RPMI8226 (cell line): Measurements from ENCODE around the gene B4GALNT1.
"Not testable (repeated sequence)": the region's sequence is repeated elsewhere in the genome, so short reads cannot be mapped to it uniquely, and the experiment has no call there.

ENCODE experiments used
- DNase-seq: peaks from one replicate; pipeline ENCODE4 v3.0.0-alpha.2; 2015

Gene B4GALNT1

DNA sequence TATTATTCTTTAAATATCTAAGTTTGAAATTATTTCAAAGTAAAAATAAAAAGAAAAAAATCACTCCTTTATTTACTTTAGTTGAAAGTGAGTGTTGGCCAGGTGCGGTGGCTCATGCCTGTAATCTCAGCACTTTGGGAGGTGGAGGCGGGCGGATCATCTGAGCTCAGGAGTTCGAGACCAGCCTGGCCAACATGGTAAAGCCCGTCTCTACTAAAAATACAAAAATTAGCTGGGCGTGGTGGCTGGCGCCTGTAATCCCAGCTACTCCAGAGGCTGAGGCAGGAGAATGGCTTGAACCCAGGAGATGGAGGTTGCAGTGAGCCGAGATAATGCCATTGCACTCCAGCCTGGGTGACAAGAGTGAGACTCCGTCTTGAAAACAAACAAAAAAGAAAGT lies 3.7 kb upstream of the B4GALNT1 start:
- not testable (repeated sequence) for DNase-seq

DNA sequence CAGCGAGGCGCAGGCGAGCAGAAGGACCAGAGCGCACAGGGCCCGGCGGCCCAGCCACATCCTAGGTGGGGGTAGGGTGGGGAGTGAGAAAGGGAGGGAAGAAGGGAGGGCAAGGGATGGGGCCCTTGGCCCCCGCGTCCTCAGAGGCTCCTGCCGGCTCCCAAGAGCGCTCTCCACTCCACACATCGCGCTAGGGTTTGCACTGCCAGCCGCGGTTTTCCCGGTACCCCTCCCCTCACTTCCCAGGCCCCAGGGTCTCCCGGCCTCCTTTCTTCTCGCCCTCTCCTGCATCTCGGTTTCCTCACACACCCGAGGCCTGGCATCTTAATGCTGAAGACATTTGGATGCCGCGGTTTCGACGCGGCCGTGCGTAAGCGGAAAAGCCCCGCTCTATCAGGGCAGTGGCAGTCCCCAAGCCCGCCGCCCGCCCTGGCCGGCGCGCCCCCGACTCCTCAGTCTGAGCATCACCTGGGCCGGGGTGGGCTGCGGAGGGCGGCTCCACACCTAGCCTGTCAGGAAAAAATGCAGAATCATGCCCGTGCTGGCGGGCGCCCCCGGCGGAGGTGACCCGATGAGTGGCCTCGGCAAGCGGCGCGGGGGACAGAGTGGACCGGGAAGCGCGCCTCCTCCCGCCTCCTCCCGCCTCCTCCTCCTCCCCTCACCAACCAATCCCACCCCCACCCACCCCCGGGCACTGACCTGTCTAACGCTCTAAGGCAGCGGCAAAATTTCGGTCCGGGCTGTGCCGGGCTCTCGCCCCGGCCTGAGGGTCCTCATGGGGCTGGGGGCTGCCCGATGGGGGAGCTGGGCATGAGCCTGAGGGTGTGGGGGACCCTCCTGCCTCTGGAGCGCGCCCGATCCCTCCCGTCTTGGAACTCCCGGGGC lies 686 bp downstream of the B4GALNT1 start:
- peak; percentile 41 for DNase-seq

GRCh38 chr12:57631566-57632072 lies 1.4 kb downstream of the B4GALNT1 start:
- DNase-seq: no peak

GRCh38 chr12:57630891-57631433 lies 2.0 kb downstream of the B4GALNT1 start:
- no peak for DNase-seq

DNA sequence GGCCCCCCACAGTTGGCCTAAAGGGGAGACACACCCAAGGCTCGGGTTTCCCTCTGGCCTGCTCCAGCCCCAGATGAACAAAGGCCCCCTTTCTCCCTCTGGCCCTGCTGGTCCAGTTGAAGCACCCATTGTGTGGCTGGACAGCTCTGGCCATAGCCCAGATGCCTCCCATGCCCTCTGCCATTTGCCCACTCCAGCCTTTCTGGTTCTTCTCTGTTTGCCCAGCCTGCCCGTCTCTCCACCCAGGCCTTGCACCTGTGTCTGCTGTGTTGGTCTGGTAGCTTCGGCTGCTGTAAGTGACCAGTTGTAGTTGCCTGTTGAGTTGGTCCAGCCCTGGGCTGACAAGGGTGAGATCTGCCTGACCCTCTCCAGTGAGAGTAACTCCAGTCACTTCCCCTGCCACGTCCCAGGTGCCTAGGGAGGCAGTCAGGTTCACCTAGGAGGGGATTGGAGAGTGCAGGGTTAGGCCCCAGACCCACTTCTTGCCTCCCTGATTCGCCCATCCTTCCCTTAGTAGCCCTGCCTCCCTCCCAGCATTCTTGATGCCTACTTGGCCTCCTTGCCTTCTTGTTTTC lies 3.0 kb downstream of the B4GALNT1 start:
- DNase-seq: no peak

DNA sequence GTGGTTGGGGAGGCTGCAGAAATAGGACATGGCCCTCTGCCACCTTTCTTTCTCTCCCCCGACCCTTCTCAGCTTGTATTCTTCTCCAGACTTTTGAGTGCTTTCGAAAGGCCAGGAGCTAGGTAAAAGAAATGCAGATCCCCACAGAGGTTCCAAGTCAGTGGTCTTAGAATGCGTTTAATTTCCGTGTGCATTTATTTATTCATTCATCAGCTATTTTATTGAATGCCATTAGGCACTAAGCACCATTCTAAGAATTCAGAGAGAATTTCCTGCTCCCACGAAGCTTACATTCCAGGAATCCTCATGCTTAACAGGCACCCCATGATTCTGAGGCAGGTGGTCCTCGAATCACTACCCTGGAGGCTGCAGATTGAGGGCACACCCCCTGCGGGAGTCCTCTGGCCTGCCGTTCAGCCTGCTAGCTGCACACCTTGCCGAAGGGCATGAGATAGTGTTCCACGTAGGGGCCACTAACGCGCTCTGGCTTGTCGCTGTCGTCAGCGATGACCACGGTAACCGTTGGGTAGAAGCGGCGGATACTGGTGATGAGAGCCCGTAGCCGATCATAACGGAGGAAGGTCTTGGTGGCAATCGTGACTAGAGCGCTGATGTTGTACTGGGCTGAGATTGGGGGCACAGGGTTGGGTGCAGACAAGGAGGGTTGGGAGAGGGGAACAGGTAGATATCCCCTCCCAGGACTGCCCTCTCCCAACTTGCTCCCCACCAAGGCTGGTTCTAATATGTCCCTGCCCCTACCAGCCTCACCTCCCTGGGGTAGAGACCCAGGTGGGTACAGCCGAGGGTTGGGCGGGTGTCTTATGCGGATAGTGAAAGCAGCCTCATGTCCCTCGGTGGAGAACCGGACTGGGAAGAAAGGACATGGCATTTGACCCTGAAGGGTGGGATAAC lies 4.5 kb downstream of the B4GALNT1 start:
- no peak for DNase-seq

DNA sequence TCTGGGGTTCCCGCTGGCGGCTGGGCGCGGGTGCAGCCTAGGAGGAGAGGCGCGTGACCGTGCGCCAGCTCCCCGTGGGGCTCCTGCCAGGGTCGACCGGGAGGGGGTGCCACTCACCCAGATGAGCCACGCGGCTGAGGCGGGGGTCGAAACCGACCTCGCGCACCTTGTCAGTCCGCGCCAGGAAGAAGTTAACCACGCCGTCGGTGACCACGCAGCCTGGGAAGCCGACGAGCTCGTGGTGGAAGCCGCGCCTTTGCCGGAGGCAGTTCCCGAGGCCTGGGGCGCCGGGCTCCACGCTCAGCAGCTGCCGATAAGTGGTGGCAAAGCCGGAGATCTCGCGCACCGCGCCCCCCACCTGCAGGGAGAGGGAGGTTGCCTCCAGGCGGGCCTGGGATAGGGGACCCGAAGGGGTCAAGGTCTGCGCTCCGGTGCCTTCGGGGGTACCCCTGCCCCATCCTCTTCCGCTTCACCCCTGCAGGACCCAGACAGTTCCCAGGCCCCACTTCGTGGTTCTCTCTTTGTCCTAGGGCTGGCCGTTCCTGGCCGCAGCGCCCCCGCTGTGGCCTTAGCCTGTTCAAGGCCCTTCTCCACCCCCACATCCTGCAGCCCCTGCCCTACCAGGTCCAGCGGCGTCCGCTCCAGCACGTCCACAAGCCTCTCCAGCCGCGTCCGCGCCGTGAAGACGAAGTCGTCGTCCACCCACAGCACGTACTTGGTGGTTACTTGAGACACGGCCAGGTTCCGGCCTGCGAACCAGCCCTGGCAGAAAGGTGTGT lies 5.3 kb downstream of the B4GALNT1 start:
- no peak for DNase-seq

GRCh38 chr12:57626921-57627445 lies 6.0 kb downstream of the B4GALNT1 start:
- no peak for DNase-seq

DNA sequence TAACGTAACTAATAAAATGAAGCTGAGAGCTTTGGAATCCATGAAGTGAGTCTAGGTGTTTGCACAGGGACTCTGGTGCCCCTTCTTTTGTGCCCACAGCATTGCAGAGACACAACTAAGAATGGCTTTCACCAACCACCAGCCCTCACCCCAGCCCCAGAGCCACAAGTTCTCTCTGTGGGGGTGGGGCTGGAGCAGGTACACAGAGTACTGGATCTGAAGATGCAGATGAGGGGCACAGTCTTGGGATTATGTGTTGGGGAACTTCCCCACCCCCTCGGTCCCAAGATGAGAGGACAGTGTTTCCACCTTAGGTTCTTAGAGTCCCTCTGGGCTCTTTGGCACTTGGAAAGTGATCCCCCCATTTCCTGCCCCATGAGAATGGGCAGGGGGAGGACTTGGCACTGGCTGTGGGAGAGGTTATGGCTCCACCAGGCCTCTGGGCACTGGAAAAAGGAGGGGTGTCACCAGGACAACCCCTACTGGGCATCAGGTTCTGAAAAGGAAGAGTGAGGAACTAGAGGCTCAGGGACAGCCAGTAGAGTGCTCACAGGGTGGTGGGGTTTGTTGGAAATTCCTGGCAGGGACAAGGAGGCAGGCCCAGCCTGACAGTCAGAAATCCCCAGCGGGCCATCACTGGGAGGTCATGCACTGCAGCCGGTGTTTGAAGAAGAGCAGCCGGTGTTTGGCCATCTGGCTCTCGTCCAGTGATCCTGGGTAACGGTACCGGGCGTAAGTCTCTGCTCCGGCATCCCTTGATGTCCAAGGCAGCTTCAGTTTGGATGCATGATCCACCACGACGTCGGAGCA lies 6.7 kb downstream of the B4GALNT1 start:
- DNase-seq: no peak

GRCh38 chr12:57625261-57626032 lies 7.6 kb downstream of the B4GALNT1 start:
- DNase-seq: no peak

GRCh38 chr12:57624441-57625220 lies 8.4 kb downstream of the B4GALNT1 start:
- DNase-seq: no peak

- no peak for DNase-seq
Measured at GRCh38 chr12:57623811-57624390, 9.1 kb downstream of the B4GALNT1 start.

DNA sequence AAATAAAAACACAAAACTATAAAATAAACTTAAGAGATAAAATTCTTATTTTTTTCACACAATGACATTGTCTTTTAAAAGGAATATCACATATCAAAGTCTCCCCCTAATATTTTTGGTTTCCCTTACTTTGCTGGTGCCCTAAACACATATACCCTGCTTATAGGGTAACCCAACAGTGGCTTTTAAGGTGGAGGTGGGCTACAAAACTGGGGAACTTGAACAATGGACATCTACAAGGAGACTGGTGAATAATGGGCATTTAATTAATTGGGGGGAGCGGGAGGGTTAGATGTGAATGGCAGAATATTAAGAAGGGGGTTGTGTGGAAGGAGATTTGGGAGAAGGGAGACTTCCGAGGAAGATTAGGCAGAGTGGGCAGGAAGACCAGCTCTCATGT lies 9.6 kb downstream of the B4GALNT1 start:
- DNase-seq: no peak

- no peak for DNase-seq
Measured at GRCh38 chr12:57622293-57623245, 10.4 kb downstream of the B4GALNT1 start.

- peak; percentile 67 for DNase-seq
Measured at GRCh38 chr12:57621497-57622292, 11.3 kb downstream of the B4GALNT1 start.

- DNase-seq: peak; percentile 25
Measured at GRCh38 chr12:57620936-57621496, 12.0 kb downstream of the B4GALNT1 start.
